ENCODE results near the gene CD58. TPM values are rescaled to one million over a fixed set of nuclear protein-coding genes. Genes with fewer than 3 reads are reported as not detected.

Gene CD58
- total RNA-seq, 2 experiments from 2014 or later, result 55.2 to 59.7 TPM

DNA sequence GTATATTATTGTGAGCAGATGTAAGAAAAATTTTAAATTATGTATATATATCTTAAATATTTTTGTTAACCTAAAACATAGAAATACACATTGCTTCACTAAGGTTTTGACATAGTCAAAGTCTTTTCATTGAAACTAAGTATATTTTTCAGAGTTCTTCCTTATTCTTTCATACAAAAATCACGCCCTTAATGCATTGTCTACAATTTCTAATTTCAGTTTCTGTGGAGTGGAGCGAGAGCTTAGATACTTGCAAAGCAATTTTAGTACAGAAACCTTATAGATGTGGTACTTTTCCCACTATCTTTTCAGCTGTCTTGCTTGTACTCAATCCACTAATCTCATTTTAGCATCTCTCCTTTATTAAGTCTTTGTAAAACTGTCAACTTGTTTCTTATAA, 63.2 kb downstream of the CD58 start:
- DNase-seq, result no peak
- Mint-ChIP-seq H3K36me3 (ENCODE audit: low read depth) (peaks cover 38% of the 10 kb centered on the region), H3K4me1 (peaks cover 87% of the 10 kb centered on the region), H3K9me3 (peaks cover 6% of the 10 kb centered on the region), H3K4me3 (no peak overlapping the region), H3K27ac (peak overlapping the region; percentile 92), H3K27me3 (no peaks in the 10 kb centered on the region)
- CTCF ChIA-PET, result interaction anchor here (0.8 to 1.6 kb wide), 3 partner anchors 8 to 67 kb away, joined by 3 to 5 read pairs (median 4); no protein-coding TSS in a partner anchor
- POLR2A ChIA-PET, result interaction anchor here (1.1 to 1.3 kb wide), 2 partner anchors 63 to 131 kb away, joined by 4 to 5 read pairs; partner anchors contain the start of gene CD58

DNA sequence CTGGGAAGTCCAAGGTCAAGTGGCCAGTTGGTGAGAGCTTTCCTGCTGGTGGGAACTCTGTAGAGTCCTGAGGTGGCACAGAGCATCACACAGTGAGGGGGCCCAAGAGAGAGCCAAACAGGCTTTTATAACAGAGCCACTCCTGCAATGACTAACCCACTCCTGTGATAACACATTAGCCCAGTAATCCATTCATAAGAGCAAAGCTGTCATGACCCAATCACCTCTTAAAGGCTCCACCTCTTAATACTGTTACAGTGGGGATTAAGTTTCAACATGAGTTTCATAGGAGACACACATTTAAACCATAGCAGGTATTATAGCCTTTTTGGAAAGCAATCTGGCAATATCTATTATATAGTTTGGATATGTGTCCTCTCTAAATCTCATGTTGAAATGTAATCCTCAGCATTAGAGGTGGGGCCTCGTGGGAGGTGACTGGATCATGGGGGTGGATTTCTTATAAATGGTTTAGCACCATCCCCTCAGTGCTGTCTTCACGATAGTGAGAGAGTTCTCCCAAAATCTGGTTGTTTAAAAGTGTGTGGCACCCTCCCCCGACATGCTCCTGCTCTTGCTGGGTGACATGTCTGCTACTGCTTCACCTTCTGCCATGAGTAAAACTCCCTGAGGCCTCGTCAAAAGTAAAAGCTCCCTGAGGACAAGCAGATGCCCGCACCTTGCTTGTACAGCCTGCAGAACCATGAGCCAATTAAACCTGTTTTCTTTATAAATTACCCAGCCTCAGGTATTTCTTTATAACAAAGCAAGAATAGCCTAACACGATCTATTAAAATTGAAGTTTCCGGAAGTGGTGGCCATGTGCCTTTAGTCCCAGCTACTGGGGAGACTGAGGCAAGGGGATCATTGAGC, 64.5 kb downstream of the CD58 start:
- peaks cover 88% of the 10 kb centered on the region for H3K4me1 Mint-ChIP-seq
- H3K27me3 Mint-ChIP-seq, result no peaks in the 10 kb centered on the region
- H3K9me3 Mint-ChIP-seq, result peaks cover under 1% of the 10 kb centered on the region
- H3K27ac Mint-ChIP-seq, result peak overlapping the region; percentile 89
- CTCF ChIA-PET, result interaction anchor here (1.2 kb wide), 1 partner anchor 21 kb away, joined by 4 read pairs; no protein-coding TSS in a partner anchor
- H3K4me3 Mint-ChIP-seq, result no peak overlapping the region
- no peak for DNase-seq
- POLR2A ChIA-PET, result interaction anchor here (0.8 to 3.8 kb wide), 4 partner anchors 9 to 89 kb away, joined by 3 to 92 read pairs (median 10); partner anchors contain the start of gene CD58
- H3K36me3 Mint-ChIP-seq (ENCODE audit: low read depth), result peaks cover 39% of the 10 kb centered on the region

DNA sequence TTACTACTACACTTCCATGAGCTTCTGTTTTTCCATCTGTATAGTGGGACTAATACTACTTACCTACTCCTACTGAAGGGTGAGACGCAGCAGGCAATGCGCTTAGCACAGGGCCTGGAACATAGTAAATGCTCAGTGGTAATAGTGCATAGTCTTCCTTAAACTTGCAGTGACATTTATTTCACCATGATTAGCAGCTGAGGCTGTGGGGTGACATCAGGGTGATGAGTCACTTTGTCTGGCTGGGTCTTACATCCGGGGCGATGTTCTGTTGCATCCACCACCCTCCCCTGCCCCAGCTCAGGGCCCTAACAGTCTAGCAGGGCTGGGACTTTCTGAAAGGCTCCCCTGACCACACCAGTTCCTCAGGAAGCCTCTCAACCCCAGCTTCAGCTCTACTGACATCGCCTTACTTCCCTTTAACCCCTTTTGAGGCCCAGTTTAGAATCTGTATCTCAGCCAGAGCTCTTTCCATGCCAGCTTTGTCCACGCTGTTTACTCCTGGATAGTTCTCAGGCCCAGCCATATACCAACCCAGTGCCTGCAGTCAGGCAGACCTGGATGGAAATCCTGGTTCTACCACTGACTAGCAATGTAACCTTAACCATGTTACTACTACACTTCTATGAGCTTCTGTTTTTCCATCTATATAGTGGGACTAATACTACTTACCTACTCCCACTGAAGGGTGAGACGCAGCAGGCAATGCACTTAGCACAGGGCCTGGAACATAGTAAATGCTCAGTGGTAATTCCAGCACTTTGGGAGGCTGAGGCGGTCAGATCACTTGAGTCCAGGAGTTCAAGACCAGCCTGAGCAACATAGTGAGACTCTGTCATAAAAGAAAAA, 66.3 kb downstream of the CD58 start:
- ChIA-PET POLR2A (interaction anchor here (0.6 to 3.8 kb wide), 22 partner anchors 9 to 557 kb away, joined by 3 to 92 read pairs (median 5); partner anchors contain the start of genes CD58 and TTF2), CTCF (interaction anchor here (0.7 to 9.3 kb wide), 8 partner anchors 10 to 366 kb away, joined by 3 to 129 read pairs (median 6); partner anchors contain the start of genes ATP1A1 and CD58)
- Mint-ChIP-seq H3K4me3 (peak overlapping the region; percentile 1), H3K36me3 (ENCODE audit: low read depth) (peaks cover 40% of the 10 kb centered on the region), H3K27me3 (no peaks in the 10 kb centered on the region), H3K9me3 (no peaks in the 10 kb centered on the region), H3K27ac (peak overlapping the region; percentile 89), H3K4me1 (peaks cover 90% of the 10 kb centered on the region)
- DNase-seq, result peak; percentile 93

DNA sequence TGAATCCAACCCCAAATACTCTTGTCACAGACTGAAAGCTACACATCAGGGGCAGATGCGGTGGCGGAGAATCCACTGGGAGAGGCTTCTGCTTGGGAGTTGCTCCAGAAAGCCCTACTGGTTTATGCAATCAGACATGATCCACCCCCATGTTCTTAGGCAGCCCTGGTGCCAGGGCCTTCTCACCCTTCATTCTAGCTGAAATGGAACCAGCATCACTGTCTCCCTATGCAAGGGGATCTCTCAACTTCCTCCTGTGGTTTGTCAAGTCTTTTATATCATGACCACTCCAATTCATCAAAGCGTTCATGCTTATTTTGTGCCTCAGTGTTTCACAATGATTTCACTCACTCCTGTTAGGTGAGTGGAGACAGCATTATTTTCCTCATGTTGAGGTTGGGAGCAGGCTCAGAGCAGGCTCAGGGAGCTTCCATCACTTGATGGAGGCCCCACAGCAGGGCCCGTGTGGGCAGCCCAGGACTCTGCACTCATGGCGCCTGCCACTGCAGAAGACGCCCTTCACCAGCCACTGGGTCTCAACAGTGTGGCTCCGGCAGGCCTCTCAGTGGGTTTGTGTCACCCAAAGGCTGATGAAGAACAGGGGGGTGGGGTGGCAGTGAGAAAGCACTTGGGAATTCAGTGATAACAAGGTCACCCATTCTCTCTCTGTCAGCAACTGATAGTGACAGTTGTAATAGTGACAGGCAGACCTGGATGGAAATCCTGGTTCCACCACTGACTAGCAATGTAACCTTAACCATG, 67.1 kb downstream of the CD58 start:
- peaks cover 39% of the 10 kb centered on the region for H3K36me3 Mint-ChIP-seq (ENCODE audit: low read depth)
- H3K9me3 Mint-ChIP-seq, result no peaks in the 10 kb centered on the region
- H3K4me1 Mint-ChIP-seq, result peaks cover 87% of the 10 kb centered on the region
- H3K4me3 Mint-ChIP-seq, result no peak overlapping the region
- peak; percentile 33 for DNase-seq
- no peaks in the 10 kb centered on the region for H3K27me3 Mint-ChIP-seq
- peak overlapping the region; percentile 89 for H3K27ac Mint-ChIP-seq
- ChIA-PET CTCF (interaction anchor here (0.7 to 9.3 kb wide), 8 partner anchors 11 to 365 kb away, joined by 3 to 129 read pairs (median 6); partner anchors contain the start of gene CD58), POLR2A (interaction anchor here (0.7 to 3.8 kb wide), 20 partner anchors 10 to 558 kb away, joined by 3 to 92 read pairs (median 5); partner anchors contain the start of genes CD58 and TTF2)

DNA sequence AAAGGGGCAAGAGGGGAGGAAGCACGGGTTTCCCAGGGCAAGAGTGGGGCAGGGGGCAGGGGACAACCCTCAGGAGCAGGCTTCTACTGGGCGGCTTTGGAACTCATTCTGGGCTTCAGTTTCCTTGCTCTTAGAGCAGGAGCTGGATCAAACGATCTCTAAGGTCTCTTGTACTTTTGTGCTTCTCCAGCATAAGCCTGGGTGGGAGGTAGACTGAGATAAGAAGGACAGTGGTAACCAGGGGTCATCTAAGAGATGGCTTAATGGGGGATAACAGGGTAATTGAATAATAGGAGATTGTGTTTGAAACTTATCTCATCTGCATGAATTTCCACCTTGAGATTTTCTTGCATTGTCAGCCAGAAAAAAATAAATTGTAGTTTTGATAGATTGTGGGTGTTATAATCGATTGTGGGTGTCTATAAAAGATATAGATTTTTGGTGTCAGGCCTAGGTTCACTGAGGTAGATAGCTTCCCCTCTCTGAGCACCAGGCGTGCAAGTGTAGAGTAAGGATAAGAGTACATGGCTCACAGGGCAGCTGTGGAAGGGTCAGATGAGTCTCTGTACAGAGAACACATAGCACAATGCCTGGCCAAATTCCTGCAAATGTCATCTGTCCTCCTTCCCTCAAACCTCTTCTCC, 68.0 kb downstream of the CD58 start:
- Mint-ChIP-seq H3K27me3 (no peaks in the 10 kb centered on the region), H3K9me3 (no peaks in the 10 kb centered on the region), H3K36me3 (ENCODE audit: low read depth) (peaks cover 39% of the 10 kb centered on the region), H3K4me3 (no peak overlapping the region), H3K4me1 (peaks cover 81% of the 10 kb centered on the region), H3K27ac (peak overlapping the region; percentile 89)
- ChIA-PET POLR2A (interaction anchor here (1.4 to 3.8 kb wide), 6 partner anchors 12 to 559 kb away, joined by 4 to 92 read pairs (median 7); no protein-coding TSS in a partner anchor), CTCF (interaction anchor here (1.1 to 9.3 kb wide), 4 partner anchors 18 to 362 kb away, joined by 3 to 129 read pairs (median 52); no protein-coding TSS in a partner anchor)
- DNase-seq, result no peak

DNA sequence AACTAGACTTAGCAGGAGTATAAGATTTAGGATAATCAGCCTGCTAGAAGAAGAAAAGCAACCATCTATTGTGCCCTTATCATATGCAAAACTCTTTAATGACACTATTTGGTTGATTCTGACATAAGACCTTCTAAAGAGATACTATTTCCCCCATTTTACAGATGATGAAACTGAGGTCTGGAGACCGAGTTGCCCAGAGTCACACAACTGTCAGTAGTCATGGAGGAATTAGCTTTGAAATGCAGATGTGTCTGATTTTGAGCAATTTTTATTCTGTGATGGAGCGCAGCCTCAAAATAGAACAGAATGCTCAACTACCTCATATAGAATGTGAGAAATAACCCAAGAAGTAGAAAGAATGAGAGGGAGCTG, 69.0 kb downstream of the CD58 start:
- CTCF ChIA-PET, result interaction anchor here (6.3 to 9.3 kb wide), 2 partner anchors 17 to 361 kb away, joined by 99 to 129 read pairs; no protein-coding TSS in a partner anchor
- no peaks in the 10 kb centered on the region for H3K9me3 Mint-ChIP-seq
- peaks cover 39% of the 10 kb centered on the region for H3K36me3 Mint-ChIP-seq (ENCODE audit: low read depth)
- H3K27me3 Mint-ChIP-seq, result no peaks in the 10 kb centered on the region
- peaks cover 82% of the 10 kb centered on the region for H3K4me1 Mint-ChIP-seq
- POLR2A ChIA-PET, result interaction anchor here (1.4 kb wide), 1 partner anchor 13 kb away, joined by 7 read pairs; no protein-coding TSS in a partner anchor
- H3K4me3 Mint-ChIP-seq, result no peak overlapping the region
- no peak for DNase-seq
- H3K27ac Mint-ChIP-seq, result no peak overlapping the region

DNA sequence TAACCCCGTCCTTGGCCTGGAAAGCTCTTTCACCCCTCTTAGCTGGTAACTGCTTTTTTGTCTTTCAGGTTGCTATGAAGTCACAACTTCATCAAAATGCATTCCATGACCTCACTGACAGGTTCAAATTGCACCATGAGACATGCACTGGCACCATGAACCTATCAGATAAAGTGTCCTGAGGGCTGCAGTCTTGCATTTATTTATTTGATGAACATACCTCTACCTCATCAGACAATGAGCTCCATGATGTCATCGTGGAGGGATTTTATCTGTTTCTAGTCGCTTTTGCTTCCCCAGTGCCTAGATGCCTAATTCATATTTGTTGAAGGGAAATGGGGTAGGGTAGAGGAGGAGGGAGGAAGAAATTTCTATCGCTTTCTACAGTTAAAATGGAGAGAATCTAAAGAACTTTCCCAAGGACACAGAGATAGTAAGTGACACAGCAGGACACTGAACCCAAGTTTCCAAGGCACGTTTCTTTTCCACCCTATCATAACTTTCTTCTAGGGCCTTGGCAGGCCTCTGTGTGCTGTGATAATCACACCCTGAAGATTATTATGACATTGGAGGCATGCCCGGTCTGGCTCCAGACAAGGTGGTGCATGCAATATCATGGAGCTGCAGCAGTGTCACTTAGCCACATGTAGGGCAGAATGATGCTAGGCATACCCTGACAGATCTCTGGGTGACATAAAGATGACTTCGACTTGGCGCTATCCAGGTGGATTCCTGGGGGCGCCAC, 69.5 kb downstream of the CD58 start:
- ChIA-PET CTCF (interaction anchor here (0.9 to 9.3 kb wide), 6 partner anchors 15 to 360 kb away, joined by 3 to 129 read pairs (median 12); no protein-coding TSS in a partner anchor), POLR2A (interaction anchor here (1.4 kb wide), 1 partner anchor 14 kb away, joined by 7 read pairs; no protein-coding TSS in a partner anchor)
- H3K36me3 Mint-ChIP-seq (ENCODE audit: low read depth), result peaks cover 35% of the 10 kb centered on the region
- no peaks in the 10 kb centered on the region for H3K9me3 Mint-ChIP-seq
- no peak overlapping the region for H3K27ac Mint-ChIP-seq
- DNase-seq, result no peak
- H3K4me1 Mint-ChIP-seq, result peaks cover 82% of the 10 kb centered on the region
- no peaks in the 10 kb centered on the region for H3K27me3 Mint-ChIP-seq
- H3K4me3 Mint-ChIP-seq, result no peak overlapping the region

DNA sequence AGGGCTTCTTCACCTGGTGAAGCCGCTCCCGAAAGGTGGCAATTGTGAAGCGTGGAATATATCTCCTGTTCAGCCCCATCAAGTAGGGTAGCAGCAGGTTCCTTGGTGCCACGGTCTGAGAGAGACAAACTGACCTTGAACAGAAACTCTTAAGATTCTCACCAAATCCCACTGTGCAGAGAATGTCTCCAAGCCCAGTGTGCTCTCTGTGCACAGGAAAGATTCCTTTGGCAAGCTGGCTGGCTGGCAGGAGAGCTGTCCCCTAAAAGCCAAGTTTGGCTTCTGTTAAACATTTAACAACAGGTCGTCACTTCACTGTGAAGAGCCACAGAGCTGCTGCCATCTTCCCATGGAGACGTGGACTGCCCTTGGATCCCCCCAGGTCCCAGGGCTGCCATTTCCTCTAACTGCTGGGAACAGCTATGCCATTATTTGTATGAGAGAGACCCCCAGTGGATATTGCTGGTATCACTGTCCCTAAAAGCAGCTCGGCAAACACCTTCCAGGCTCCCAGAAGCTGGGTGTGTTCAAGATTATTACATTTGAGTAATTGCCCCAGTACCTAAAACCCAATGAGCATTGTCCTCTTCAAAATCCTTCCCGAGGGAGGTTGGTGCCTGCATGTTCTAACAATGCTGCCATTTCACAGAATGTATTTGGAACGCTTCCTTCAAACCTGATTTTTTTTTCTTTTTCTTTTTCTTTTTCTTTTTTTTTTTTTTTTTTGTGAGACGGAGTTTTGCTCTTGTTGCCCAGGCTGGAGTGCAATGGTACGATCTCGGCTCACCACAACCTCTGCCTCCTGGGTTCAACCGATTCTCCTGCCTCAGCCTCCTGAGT, 71.8 kb downstream of the CD58 start:
- ChIA-PET POLR2A (interaction anchor here (0.8 to 2.2 kb wide), 7 partner anchors 10 to 561 kb away, joined by 3 to 10 read pairs (median 4); partner anchors contain the start of gene TTF2), CTCF (interaction anchor here (0.5 to 9.3 kb wide), 40 partner anchors 9 to 792 kb away, joined by 3 to 129 read pairs (median 4); partner anchors contain the start of gene ATP1A1)
- peak; percentile 54 for DNase-seq
- H3K4me3 Mint-ChIP-seq, result no peak overlapping the region
- H3K27me3 Mint-ChIP-seq, result no peaks in the 10 kb centered on the region
- peaks cover 64% of the 10 kb centered on the region for H3K4me1 Mint-ChIP-seq
- H3K36me3 Mint-ChIP-seq (ENCODE audit: low read depth), result peaks cover 34% of the 10 kb centered on the region
- peak overlapping the region; percentile 53 for H3K27ac Mint-ChIP-seq
- no peaks in the 10 kb centered on the region for H3K9me3 Mint-ChIP-seq

DNA sequence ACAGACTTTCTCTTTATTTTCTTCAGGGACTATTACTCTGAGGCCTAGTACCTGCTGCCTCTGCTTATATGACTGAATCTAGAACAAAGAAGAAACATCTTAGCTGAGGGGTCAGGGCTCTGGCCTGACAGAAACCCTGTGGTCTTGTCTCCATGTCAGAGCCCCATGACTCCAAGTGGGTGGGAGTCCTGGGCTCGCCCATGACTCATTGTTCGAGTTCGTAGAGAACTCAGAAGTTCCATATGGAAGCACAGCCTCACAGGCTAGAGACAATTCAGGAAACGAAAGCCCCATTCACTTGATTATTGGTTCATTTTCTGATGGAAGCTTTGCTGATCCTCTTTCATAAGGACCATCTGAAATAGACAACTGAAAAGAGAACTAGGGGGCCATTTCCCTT, 73.2 kb downstream of the CD58 start:
- H3K27ac Mint-ChIP-seq, result no peak overlapping the region
- peaks cover 50% of the 10 kb centered on the region for H3K4me1 Mint-ChIP-seq
- H3K27me3 Mint-ChIP-seq, result no peaks in the 10 kb centered on the region

DNA sequence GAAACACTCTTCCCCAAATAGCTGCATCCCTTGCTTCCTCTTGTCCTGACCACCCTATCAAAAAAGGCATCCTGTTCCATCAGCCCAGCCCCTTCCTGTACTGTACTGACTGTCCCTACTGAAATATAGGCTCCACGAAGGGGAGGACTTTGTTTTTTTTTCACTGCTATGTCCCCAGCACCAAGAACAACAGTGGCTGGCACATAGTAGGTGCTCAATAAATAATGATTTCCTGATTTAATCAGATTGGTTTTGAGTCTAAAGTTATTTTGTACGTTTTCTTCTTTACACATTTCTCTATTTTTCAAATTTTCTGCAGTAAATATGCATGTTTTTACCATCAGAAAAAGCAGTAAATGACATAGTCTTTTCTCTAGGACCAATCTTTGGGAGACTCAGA, 73.9 kb downstream of the CD58 start:
- POLR2A ChIA-PET, result interaction anchor here (1.2 kb wide), 1 partner anchor 20 kb away, joined by 3 read pairs; no protein-coding TSS in a partner anchor
- Mint-ChIP-seq H3K27me3 (no peaks in the 10 kb centered on the region), H3K27ac (no peak overlapping the region), H3K4me3 (no peak overlapping the region), H3K4me1 (peaks cover 43% of the 10 kb centered on the region), H3K36me3 (ENCODE audit: low read depth) (peaks cover 15% of the 10 kb centered on the region), H3K9me3 (no peaks in the 10 kb centered on the region)
- no peak for DNase-seq
- CTCF ChIA-PET, result interaction anchor here (3.0 to 9.3 kb wide), 3 partner anchors 12 to 356 kb away, joined by 19 to 129 read pairs (median 99); no protein-coding TSS in a partner anchor

More for the DNA sequence above, 73.2 kb downstream of the CD58 start:
- no peaks in the 10 kb centered on the region for H3K9me3 Mint-ChIP-seq
- CTCF ChIA-PET, result interaction anchor here (1.7 to 9.3 kb wide), 5 partner anchors 13 to 357 kb away, joined by 4 to 129 read pairs (median 19); no protein-coding TSS in a partner anchor
- no peak overlapping the region for H3K4me3 Mint-ChIP-seq
- POLR2A ChIA-PET, result interaction anchor here (2.1 kb wide), 1 partner anchor 358 kb away, joined by 10 read pairs; no protein-coding TSS in a partner anchor
- DNase-seq, result no peak
- H3K36me3 Mint-ChIP-seq (ENCODE audit: low read depth), result peaks cover 21% of the 10 kb centered on the region
